Peyer's patch (tissue), 4 donors: Measurements from ENCODE around the gene MOK. TPM values are rescaled to one million over a fixed set of nuclear protein-coding genes. Genes with fewer than 3 reads are reported as not detected.
A peak's percentile ranks its signal among the peaks of the same experiment; 100 is the strongest.
"Not testable (repeated sequence)": the region's sequence is repeated elsewhere in the genome, so short reads cannot be mapped to it uniquely, and the experiment has no call there.

Experiments
- DNase-seq, 3 donors: peaks; one replicate each; pipeline ENCODE4 v3.0.0-alpha.2; 2017 to 2019
- H3K27ac ChIP-seq, 4 donors: fragments of 200-600 bp; sonication (generic); one replicate each; pipeline ENCODE4 v1.5.1; 2016 to 2019
- H3K27me3 ChIP-seq, 2 donors: fragments of 200-600 bp; sonication (generic); one replicate each; pipeline ENCODE4 v1.5.1; 2019
- H3K36me3 ChIP-seq, 3 donors: fragments of 200-600 bp; sonication (generic); one replicate each; pipeline ENCODE4 v1.5.1; 2016 to 2019
- H3K4me1 ChIP-seq, 4 donors: fragments of 200-600 bp; sonication (generic); one replicate each; pipeline ENCODE4 v1.5.1; 2016 to 2019
- H3K4me3 ChIP-seq, 4 donors: fragments of 200-600 bp; sonication (generic); 1 replicate in 3 of 4; 2 replicates in 1 of 4; pipeline ENCODE4 v1.5.1; 2016 to 2019; ENCODE audit warnings: mild to moderate bottlenecking in 1 of 4
- H3K9me3 ChIP-seq, 4 donors: fragments of 200-600 bp; sonication (generic); one replicate each; pipeline ENCODE4 v1.5.1; 2016 to 2019; ENCODE audit warnings: mild to moderate bottlenecking in 1 of 4
- POLR2A ChIP-seq, 2 donors: fragments of 450-650 bp; IDR thresholded peaks; one replicate each; pipeline ENCODE4 v1.5.1; 2017; ENCODE audit warnings: antibody characterized with exemption in 2 of 2, mild to moderate bottlenecking in 2 of 2, moderate library complexity in 2 of 2
- total RNA-seq, 4 donors: library from RNA; depleted of rRNA; stranded (reverse); fragments of >200 nt; gene quantifications; one replicate each; pipeline ENCODE4 v1.1.0, GENCODE V29; 2016
- TF ChIP-seq, protein P1 (sequence below), 6 experiments: fragments of 450-650 bp in 4 of 6; fragments of 200-600 bp in 2 of 6; sonication (generic) in 1 of 6; IDR thresholded peaks; one replicate each; pipeline ENCODE4 v1.5.1; 2017 to 2019; ENCODE audit warnings: antibody characterized with exemption in 6 of 6, mild to moderate bottlenecking in 3 of 6, moderate library complexity in 1 of 6

MOK gene, protein sequence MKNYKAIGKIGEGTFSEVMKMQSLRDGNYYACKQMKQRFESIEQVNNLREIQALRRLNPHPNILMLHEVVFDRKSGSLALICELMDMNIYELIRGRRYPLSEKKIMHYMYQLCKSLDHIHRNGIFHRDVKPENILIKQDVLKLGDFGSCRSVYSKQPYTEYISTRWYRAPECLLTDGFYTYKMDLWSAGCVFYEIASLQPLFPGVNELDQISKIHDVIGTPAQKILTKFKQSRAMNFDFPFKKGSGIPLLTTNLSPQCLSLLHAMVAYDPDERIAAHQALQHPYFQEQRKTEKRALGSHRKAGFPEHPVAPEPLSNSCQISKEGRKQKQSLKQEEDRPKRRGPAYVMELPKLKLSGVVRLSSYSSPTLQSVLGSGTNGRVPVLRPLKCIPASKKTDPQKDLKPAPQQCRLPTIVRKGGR
- 10 to 100 TPM in 2 of 4 donors, 1 to 10 TPM in 2; 4.6 to 30.5 (median 14.6) TPM for total RNA-seq

- no peaks in the 10 kb centered on the region for H3K27me3 ChIP-seq
- DNase-seq, result peak; percentile 88 to 98 (median 98)
- H3K4me1 ChIP-seq, result peaks cover 0 to 9% (median 0%) of the 10 kb centered on the region in 4 donors
- no peaks in the 10 kb centered on the region for H3K9me3 ChIP-seq
- H3K4me3 ChIP-seq, result peak within 1 kb of the TSS; percentile 51 to 93 (median 80)
- no peak for TF ChIP-seq POLR2A (IDR thresholded peaks at IDR 0.05)
- TF ChIP-seq, protein P1, sequence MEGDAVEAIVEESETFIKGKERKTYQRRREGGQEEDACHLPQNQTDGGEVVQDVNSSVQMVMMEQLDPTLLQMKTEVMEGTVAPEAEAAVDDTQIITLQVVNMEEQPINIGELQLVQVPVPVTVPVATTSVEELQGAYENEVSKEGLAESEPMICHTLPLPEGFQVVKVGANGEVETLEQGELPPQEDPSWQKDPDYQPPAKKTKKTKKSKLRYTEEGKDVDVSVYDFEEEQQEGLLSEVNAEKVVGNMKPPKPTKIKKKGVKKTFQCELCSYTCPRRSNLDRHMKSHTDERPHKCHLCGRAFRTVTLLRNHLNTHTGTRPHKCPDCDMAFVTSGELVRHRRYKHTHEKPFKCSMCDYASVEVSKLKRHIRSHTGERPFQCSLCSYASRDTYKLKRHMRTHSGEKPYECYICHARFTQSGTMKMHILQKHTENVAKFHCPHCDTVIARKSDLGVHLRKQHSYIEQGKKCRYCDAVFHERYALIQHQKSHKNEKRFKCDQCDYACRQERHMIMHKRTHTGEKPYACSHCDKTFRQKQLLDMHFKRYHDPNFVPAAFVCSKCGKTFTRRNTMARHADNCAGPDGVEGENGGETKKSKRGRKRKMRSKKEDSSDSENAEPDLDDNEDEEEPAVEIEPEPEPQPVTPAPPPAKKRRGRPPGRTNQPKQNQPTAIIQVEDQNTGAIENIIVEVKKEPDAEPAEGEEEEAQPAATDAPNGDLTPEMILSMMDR (IDR thresholded peaks at IDR 0.05), result no peak
- H3K27ac ChIP-seq, result peak within 1 kb of the TSS in 3 of 4 donors; percentile 30 to 67 (median 57)
- no peaks in the 10 kb centered on the region for H3K36me3 ChIP-seq
Measured at GRCh38 chr14:102304611-102305506, at the start of gene MOK. Gene MOK, minus strand, starts transcription at chr14:102305164. Its CDS starts 196 bp downstream, at chr14:102304968.

DNA sequence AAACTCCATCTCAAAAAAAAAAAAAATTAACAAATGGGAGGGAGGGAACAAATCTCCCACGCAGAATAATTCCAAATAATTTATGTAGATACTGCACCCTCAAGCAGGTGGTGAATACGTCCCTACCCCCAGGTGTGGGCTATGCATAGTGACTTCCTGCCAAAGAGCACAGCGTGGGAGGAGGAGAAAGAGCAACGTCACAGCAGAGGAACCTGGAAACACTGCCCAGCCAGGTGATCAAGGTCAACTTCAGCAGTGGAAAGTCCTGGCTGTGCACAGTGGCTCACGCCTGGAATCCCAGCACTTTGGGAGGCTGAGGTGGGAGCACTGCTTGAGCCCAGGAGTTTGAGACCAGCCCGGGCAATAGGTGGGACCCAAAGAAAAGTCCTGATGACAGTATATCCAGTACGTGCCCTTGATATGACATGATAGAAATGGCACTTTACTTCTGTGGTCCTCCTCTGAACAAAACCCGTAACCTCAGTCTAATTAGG, 48.2 kb upstream of the MOK start:
- Histone ChIP-seq H3K27me3 (no peaks in the 10 kb centered on the region), H3K27ac (no peak overlapping the region), H3K36me3 (peaks cover 0 to 95% (median 0%) of the 10 kb centered on the region in 3 donors)

DNA sequence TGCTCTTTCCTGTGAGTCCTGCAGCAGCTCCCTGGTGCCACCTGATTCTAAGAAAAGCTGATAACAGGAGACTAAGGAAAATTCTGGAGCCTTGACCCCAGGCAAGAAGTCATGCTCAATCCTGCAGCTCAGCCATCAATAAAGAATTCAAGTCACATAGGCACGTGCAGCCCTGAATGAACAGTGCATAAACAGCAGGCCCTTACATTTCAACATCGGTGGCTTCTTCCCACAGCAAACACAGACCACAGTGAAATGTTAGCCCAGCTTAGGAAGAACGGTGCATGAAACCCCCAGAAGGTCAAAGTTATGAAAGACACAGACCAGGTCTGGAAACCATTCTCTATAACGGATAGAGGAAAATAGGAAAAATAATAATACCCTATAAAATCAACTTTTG, 47.2 kb upstream of the MOK start:
- DNase-seq, result no peak
- H3K36me3 ChIP-seq, result peaks cover 0 to 95% (median 0%) of the 10 kb centered on the region in 3 donors
- H3K4me1 ChIP-seq, result no peaks in the 10 kb centered on the region
- no peak overlapping the region for H3K27ac ChIP-seq
- H3K27me3 ChIP-seq, result no peaks in the 10 kb centered on the region
- H3K9me3 ChIP-seq, result no peaks in the 10 kb centered on the region
- no peak for TF ChIP-seq POLR2A (IDR thresholded peaks at IDR 0.05)
- TF ChIP-seq, protein P1 (IDR thresholded peaks at IDR 0.05), result no peak
- no peak overlapping the region for H3K4me3 ChIP-seq

More for the DNA sequence above, 48.2 kb upstream of the MOK start:
- Histone ChIP-seq H3K4me3 (no peak overlapping the region), H3K4me1 (no peaks in the 10 kb centered on the region), H3K9me3 (no peaks in the 10 kb centered on the region)
- TF ChIP-seq, protein P1 (IDR thresholded peaks at IDR 0.05), result no peak
- no peak for TF ChIP-seq POLR2A (IDR thresholded peaks at IDR 0.05)
- DNase-seq, result no peak

DNA sequence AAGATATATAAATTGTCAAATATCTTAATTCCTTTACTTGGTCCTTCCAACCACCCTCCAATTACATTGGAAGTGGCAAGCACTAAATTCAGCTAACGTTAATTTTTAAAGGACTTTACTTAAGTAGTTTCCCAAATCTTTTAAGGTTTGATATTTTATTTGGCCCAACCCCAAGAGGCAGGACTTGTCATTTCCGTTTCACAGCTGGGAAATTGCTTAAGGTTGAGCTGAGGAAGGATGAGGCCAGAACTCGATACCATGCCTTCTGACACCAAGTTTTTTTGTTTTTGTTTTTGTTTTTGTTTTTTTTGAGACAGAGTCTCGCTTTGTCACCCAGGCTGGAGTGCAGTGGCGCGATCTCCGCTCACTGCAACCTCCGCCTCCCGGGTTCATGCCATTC, 46.6 kb upstream of the MOK start:
- H3K4me3 ChIP-seq, H3K27me3 ChIP-seq, H3K4me1 ChIP-seq, H3K27ac ChIP-seq, H3K9me3 ChIP-seq, DNase-seq: not testable (repeated sequence)
- peaks cover 0 to 96% (median 0%) of the 10 kb centered on the region in 3 donors for H3K36me3 ChIP-seq

DNA sequence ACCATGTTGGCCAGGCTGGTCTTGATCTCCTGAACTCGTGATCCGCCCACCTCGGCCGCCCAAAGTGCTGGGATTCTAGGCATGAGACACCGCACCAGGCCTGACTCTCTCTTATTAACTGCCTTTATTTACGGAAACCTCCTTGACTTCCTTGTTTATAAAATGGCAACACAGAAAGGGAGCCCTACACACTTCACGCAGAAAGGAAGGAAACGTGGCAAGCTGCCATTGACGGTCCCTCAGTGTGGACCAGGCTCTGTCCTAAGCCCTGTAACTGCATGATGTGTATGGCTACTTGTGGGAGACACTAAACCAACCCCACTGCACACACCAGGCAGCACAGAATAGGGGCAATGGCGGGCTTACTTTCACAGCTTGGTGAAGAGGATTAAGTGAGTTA, 46.1 kb upstream of the MOK start:
- Histone ChIP-seq H3K27me3 (no peaks in the 10 kb centered on the region), H3K9me3 (no peaks in the 10 kb centered on the region), H3K4me3 (no peak overlapping the region), H3K27ac (no peak overlapping the region), H3K4me1 (no peaks in the 10 kb centered on the region), H3K36me3 (peaks cover 0 to 96% (median 0%) of the 10 kb centered on the region in 3 donors)
- no peak for DNase-seq
- TF ChIP-seq, protein P1 (IDR thresholded peaks at IDR 0.05), result no peak
- no peak for TF ChIP-seq POLR2A (IDR thresholded peaks at IDR 0.05)
